ENCODE results near the gene PLPP3. TPM values are rescaled to one million over a fixed set of nuclear protein-coding genes. Genes with fewer than 3 reads are reported as not detected.

The PLPP3 gene
- total and polyA plus RNA-seq, 2 of the 8 experiments (the other 6 are each of a cell fraction or from before 2014, with no cell fraction given) = 33.2 to 42.0 TPM

DNA sequence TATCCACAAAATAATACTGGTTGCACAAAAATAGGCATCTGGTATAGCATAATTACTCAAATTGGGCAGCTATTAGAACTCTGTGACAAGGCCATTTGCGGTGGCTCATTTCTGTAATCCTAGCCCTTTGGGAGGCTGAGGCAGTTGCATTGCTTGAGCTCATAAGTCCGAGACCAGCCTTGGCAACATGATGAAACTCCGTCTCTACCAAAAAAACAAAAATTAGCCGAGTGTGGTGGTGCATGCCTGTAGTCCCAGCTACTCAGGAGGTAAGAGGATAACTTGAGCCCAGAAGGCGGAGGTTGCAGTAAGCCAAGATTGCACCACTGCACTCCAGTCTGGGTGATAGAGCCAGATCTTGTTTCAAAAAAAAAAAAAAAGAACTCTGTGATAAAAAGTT lies 36.7 kb downstream of the PLPP3 start (continued):
- TF ChIP-seq, protein P1, sequence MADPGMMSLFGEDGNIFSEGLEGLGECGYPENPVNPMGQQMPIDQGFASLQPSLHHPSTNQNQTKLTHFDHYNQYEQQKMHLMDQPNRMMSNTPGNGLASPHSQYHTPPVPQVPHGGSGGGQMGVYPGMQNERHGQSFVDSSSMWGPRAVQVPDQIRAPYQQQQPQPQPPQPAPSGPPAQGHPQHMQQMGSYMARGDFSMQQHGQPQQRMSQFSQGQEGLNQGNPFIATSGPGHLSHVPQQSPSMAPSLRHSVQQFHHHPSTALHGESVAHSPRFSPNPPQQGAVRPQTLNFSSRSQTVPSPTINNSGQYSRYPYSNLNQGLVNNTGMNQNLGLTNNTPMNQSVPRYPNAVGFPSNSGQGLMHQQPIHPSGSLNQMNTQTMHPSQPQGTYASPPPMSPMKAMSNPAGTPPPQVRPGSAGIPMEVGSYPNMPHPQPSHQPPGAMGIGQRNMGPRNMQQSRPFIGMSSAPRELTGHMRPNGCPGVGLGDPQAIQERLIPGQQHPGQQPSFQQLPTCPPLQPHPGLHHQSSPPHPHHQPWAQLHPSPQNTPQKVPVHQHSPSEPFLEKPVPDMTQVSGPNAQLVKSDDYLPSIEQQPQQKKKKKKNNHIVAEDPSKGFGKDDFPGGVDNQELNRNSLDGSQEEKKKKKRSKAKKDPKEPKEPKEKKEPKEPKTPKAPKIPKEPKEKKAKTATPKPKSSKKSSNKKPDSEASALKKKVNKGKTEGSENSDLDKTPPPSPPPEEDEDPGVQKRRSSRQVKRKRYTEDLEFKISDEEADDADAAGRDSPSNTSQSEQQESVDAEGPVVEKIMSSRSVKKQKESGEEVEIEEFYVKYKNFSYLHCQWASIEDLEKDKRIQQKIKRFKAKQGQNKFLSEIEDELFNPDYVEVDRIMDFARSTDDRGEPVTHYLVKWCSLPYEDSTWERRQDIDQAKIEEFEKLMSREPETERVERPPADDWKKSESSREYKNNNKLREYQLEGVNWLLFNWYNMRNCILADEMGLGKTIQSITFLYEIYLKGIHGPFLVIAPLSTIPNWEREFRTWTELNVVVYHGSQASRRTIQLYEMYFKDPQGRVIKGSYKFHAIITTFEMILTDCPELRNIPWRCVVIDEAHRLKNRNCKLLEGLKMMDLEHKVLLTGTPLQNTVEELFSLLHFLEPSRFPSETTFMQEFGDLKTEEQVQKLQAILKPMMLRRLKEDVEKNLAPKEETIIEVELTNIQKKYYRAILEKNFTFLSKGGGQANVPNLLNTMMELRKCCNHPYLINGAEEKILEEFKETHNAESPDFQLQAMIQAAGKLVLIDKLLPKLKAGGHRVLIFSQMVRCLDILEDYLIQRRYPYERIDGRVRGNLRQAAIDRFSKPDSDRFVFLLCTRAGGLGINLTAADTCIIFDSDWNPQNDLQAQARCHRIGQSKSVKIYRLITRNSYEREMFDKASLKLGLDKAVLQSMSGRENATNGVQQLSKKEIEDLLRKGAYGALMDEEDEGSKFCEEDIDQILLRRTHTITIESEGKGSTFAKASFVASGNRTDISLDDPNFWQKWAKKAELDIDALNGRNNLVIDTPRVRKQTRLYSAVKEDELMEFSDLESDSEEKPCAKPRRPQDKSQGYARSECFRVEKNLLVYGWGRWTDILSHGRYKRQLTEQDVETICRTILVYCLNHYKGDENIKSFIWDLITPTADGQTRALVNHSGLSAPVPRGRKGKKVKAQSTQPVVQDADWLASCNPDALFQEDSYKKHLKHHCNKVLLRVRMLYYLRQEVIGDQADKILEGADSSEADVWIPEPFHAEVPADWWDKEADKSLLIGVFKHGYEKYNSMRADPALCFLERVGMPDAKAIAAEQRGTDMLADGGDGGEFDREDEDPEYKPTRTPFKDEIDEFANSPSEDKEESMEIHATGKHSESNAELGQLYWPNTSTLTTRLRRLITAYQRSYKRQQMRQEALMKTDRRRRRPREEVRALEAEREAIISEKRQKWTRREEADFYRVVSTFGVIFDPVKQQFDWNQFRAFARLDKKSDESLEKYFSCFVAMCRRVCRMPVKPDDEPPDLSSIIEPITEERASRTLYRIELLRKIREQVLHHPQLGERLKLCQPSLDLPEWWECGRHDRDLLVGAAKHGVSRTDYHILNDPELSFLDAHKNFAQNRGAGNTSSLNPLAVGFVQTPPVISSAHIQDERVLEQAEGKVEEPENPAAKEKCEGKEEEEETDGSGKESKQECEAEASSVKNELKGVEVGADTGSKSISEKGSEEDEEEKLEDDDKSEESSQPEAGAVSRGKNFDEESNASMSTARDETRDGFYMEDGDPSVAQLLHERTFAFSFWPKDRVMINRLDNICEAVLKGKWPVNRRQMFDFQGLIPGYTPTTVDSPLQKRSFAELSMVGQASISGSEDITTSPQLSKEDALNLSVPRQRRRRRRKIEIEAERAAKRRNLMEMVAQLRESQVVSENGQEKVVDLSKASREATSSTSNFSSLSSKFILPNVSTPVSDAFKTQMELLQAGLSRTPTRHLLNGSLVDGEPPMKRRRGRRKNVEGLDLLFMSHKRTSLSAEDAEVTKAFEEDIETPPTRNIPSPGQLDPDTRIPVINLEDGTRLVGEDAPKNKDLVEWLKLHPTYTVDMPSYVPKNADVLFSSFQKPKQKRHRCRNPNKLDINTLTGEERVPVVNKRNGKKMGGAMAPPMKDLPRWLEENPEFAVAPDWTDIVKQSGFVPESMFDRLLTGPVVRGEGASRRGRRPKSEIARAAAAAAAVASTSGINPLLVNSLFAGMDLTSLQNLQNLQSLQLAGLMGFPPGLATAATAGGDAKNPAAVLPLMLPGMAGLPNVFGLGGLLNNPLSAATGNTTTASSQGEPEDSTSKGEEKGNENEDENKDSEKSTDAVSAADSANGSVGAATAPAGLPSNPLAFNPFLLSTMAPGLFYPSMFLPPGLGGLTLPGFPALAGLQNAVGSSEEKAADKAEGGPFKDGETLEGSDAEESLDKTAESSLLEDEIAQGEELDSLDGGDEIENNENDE (IDR thresholded peaks at IDR 0.05; ENCODE audit: insufficient replicate concordance, low read length) = no peak
- no peak for TF ChIP-seq EGR1 (IDR thresholded peaks at IDR 0.05; ENCODE audit: borderline replicate concordance, low read depth, low read length)
- no peak for TF ChIP-seq EP300 (IDR thresholded peaks at IDR 0.05; ENCODE audit: borderline replicate concordance in 1 of 2, low read depth in 2 of 2, low read length in 2 of 2)
- no peak for TF ChIP-seq NANOG (IDR thresholded peaks at IDR 0.05; ENCODE audit: insufficient read depth, low read depth, low read length, poor library complexity, severe bottlenecking)
- no peak for TF ChIP-seq ASH2L (IDR thresholded peaks at IDR 0.05; ENCODE audit: low read length)
- no peak for TF ChIP-seq MAFK (IDR thresholded peaks at IDR 0.05; ENCODE audit: low read depth, low read length)
- TF ChIP-seq CREB1 (IDR thresholded peaks at IDR 0.05) = no peak
- no peak for TF ChIP-seq CHD1 (IDR thresholded peaks at IDR 0.05; ENCODE audit: low read depth, low read length)
- no peak for TF ChIP-seq SUZ12 (IDR thresholded peaks at IDR 0.05; ENCODE audit: low read length)
- TF ChIP-seq TAF7 (optimal IDR thresholded peaks at IDR 0.05; ENCODE audit: borderline replicate concordance, low read depth, low read length) = no peak
- no peak for TF ChIP-seq RAD21 (IDR thresholded peaks at IDR 0.05 in 1 of 2, conservative IDR thresholded peaks at IDR 0.05 in 1 of 2; ENCODE audit: low read depth in 2 of 2, low read length in 2 of 2)
- no peak for TF ChIP-seq POU5F1 (IDR thresholded peaks at IDR 0.05; ENCODE audit: low read depth, low read length)

All from H1 (cell line).